GM12878 (cell line): Measurements from ENCODE around the gene TTC1. TPM values are rescaled to one million over a fixed set of nuclear protein-coding genes. Genes with fewer than 3 reads are reported as not detected.

Experiments
- IRF5 ChIP-seq: fragments of 450-650 bp; IDR thresholded peaks from 2 replicates; pipeline ENCODE4 v1.6.1; 2017; ENCODE audit warnings: borderline replicate concordance
- NFXL1 ChIP-seq: fragments of 450-650 bp; IDR thresholded peaks from 2 replicates; pipeline ENCODE4 v1.6.1; 2017; ENCODE audit warnings: antibody characterized with exemption, mild to moderate bottlenecking, borderline replicate concordance
- POLR2AphosphoS5 ChIP-seq: IDR thresholded peaks from 2 replicates; pipeline ENCODE4 v1.6.1; 2011; ENCODE audit warnings: mild to moderate bottlenecking, low read length, inconsistent platforms
- SREBF2 ChIP-seq: IDR thresholded peaks from 2 replicates; pipeline ENCODE4 v1.6.1; 2012; ENCODE audit warnings: mild to moderate bottlenecking, low read length
- STAT1 ChIP-seq: fragments of 450-650 bp; conservative IDR thresholded peaks from 2 replicates; pipeline ENCODE4 v1.6.1; 2014; ENCODE audit warnings: antibody characterized with exemption, mild to moderate bottlenecking
- polyA plus RNA-seq, 11 experiments: library from polyadenylated mRNA; depleted of rRNA in 4 of 11; unstranded in 6 of 11; stranded (reverse) in 5 of 11; fragments of >200 nt; fragmentation: Nextera tagmentation in 4 of 11; fragmentation: Illumina TruSeq in 1 of 11; extraction: Ambion mirVana in 4 of 11; extraction: Trizol in 1 of 11; gene quantifications; 1 replicate in 1 of 11; 2 replicates in 10 of 11; pipeline versions ENCODE4 v1.2.1 to v1.2.3, GENCODE V29; 2011 to 2016; ENCODE audit warnings: inconsistent platforms in 2 of 11, missing spikeins in 2 of 11, low read depth in 1 of 11
- total RNA-seq, 4 experiments: library from RNA; depleted of rRNA in 3 of 4; stranded (reverse); fragments of >200 nt in 3 of 4; fragmentation: Illumina TruSeq in 1 of 4; extraction: Trizol in 1 of 4; gene quantifications; 2 replicates each; pipeline versions ENCODE4 v1.2.1 to v1.2.3, GENCODE V29; 2013 to 2021
- TF ChIP-seq, protein P1 (sequence below): fragments of 450-650 bp; IDR thresholded peaks from 2 replicates; pipeline ENCODE4 v1.6.1; 2016; ENCODE audit warnings: mild to moderate bottlenecking, moderate library complexity, borderline replicate concordance

The TTC1 gene
- total and polyA plus RNA-seq, 10 of the 15 experiments (the other 5 are each of a cell fraction or from before 2014, with no cell fraction given): 46.6 to 160 (median 92.3) TPM

- TF ChIP-seq, protein P1, sequence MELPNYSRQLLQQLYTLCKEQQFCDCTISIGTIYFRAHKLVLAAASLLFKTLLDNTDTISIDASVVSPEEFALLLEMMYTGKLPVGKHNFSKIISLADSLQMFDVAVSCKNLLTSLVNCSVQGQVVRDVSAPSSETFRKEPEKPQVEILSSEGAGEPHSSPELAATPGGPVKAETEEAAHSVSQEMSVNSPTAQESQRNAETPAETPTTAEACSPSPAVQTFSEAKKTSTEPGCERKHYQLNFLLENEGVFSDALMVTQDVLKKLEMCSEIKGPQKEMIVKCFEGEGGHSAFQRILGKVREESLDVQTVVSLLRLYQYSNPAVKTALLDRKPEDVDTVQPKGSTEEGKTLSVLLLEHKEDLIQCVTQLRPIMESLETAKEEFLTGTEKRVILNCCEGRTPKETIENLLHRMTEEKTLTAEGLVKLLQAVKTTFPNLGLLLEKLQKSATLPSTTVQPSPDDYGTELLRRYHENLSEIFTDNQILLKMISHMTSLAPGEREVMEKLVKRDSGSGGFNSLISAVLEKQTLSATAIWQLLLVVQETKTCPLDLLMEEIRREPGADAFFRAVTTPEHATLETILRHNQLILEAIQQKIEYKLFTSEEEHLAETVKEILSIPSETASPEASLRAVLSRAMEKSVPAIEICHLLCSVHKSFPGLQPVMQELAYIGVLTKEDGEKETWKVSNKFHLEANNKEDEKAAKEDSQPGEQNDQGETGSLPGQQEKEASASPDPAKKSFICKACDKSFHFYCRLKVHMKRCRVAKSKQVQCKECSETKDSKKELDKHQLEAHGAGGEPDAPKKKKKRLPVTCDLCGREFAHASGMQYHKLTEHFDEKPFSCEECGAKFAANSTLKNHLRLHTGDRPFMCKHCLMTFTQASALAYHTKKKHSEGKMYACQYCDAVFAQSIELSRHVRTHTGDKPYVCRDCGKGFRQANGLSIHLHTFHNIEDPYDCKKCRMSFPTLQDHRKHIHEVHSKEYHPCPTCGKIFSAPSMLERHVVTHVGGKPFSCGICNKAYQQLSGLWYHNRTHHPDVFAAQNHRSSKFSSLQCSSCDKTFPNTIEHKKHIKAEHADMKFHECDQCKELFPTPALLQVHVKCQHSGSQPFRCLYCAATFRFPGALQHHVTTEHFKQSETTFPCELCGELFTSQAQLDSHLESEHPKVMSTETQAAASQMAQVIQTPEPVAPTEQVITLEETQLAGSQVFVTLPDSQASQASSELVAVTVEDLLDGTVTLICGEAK: no peak
- TF ChIP-seq SREBF2: no peak
- no peak for TF ChIP-seq STAT1
- no peak for TF ChIP-seq IRF5
- no peak for TF ChIP-seq POLR2AphosphoS5
- no peak for TF ChIP-seq NFXL1
Observed at GRCh38 chr5:160020964-160021363, 12.0 kb downstream of the TTC1 start (continued).
